Right hindlimb (tissue), 1 donor: Measurements from ENCODE around the gene NUP85.
A peak's percentile ranks its signal among the peaks of the same experiment; 100 is the strongest.
"Not testable (repeated sequence)": the region's sequence is repeated elsewhere in the genome, so short reads cannot be mapped to it uniquely, and the experiment has no call there.

Experiments
- DNase-seq: peaks from one replicate; pipeline ENCODE4 v3.0.0-alpha.2; 2018

NUP85 gene, protein sequence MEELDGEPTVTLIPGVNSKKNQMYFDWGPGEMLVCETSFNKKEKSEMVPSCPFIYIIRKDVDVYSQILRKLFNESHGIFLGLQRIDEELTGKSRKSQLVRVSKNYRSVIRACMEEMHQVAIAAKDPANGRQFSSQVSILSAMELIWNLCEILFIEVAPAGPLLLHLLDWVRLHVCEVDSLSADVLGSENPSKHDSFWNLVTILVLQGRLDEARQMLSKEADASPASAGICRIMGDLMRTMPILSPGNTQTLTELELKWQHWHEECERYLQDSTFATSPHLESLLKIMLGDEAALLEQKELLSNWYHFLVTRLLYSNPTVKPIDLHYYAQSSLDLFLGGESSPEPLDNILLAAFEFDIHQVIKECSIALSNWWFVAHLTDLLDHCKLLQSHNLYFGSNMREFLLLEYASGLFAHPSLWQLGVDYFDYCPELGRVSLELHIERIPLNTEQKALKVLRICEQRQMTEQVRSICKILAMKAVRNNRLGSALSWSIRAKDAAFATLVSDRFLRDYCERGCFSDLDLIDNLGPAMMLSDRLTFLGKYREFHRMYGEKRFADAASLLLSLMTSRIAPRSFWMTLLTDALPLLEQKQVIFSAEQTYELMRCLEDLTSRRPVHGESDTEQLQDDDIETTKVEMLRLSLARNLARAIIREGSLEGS

DNA sequence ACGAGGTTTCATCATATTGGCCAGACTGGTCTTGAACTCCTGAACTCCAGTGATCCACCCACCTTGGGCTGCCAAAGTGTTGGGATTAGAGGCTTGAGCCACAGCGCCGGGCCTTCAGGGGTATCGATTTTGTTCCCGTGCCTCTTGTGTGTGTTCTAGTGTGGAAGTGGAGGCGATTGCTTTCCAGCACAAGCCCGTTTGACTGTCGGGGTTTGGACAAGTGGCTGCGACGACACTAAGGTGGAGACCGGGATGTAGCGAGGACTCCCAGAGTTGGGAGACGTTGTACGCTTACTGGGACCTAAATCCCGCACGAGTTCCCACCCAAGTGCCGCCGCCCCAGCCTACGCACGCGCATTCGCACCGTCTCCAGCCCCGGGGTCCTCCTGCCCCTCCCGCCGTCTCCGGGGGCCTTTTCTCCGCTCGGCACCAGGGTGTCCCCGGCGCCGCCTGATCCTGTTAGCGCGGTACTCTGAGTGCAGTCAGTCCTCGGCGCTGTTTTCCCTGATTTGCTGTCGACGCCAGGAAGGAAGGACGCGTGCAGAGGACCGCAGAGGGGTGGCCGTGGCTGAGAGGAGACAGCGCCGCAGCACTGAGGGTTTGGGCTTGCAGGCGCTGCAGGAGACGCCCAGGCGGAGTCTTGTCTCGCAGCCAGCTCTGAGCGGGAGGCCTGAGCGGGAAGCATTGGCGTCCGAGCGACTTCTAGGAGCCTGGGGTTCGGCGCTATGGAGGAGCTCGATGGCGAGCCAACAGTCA, at the start of gene NUP85:
NUP85 (plus strand) TSS at position 643 of the 756 bp plus-strand sequence; CDS start at position 726, 83 bp downstream.
- peak; percentile 96 for DNase-seq

DNA sequence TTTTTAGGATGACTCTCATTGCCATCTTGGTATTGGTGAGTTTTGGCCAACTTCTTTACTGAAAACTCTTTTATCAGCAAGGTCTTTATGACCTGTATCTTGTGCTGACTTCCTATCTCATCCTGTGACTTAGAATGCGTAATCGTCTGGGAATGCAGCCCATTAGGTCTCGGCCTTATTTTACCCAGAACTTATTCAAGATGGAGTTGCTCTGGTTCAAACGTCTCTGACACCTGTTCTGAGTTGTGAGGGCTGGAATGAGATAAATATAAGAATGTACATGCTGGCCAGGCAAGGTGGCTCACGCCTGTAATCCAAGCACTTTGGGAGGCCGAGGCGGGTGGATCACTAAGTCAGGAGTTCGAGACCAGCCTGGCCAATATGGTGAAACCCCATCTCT, 47.0 kb upstream of the NUP85 start:
- DNase-seq, result not testable (repeated sequence)

GRCh38 chr17:75159196-75160031, 46.1 kb upstream of the NUP85 start:
- DNase-seq, result no peak

- DNase-seq, result no peak
These were observed 45.3 kb upstream of the NUP85 start for GRCh38 chr17:75160211-75160610.

- no peak for DNase-seq
These were observed 42.4 kb upstream of the NUP85 start for GRCh38 chr17:75163074-75163473.

DNA sequence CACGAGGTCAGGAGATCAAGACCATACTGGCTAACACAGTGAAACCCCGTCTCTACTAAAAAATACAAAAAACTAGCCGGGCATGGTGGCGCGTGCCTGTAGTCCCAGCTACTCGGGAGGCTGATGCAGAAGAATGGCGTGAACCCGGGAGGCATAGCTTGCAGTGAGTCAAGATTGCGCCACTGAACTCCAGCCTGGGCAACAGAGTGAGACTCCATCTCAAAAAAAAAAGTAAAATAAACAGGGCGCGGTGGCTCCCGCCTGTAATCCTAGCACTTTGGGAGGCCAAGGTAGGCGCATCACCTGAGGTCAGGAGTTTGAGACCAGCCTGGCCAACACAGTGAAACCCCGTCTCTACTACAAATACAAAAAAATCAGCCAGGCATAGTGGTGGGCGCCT, 40.9 kb upstream of the NUP85 start:
- not testable (repeated sequence) for DNase-seq

GRCh38 chr17:75168998-75169397, 36.5 kb upstream of the NUP85 start:
- DNase-seq, result no peak

DNA sequence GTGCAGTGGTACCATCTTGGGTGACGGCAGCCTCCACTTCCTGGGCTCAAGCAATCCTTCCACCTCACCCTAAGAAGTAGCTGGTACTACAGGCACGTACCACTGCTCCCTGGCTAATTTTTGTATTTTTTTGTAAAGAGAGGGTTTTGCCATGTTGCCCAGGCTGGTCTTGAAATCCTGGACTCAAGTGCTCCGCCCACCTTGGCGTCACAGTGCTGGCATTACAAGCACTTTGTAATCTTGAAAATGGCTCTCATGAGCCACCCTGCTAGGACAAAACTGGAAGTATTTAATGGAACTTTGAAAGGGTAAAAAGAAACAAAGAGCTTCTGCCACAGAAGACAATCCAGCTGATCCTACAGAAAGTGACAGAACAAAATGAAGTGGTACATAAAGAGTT, 32.0 kb upstream of the NUP85 start:
- DNase-seq, result no peak

- DNase-seq, result no peak
These were observed 30.5 kb upstream of the NUP85 start for GRCh38 chr17:75174996-75175395.

DNA sequence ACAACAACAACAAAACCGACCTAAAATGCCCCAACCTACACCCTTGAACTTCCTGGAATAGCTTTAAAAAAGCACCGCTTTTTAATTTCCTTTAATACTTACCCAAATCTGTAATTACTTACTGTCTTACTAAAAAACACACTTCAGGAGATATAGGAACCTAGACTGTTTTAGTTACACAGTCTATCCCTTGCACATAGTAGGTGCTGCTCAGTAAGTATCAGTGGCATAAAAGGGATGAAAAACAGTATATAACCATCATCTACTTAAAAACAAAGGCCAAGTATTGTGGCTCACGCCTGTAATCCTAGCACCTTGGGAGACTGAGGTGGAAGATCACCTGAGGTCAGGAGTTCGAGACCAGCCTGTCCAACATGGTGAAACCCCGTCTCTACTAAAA, 28.9 kb upstream of the NUP85 start:
- DNase-seq, result no peak

- DNase-seq, result no peak
These were observed 27.0 kb upstream of the NUP85 start for GRCh38 chr17:75178453-75178852.

DNA sequence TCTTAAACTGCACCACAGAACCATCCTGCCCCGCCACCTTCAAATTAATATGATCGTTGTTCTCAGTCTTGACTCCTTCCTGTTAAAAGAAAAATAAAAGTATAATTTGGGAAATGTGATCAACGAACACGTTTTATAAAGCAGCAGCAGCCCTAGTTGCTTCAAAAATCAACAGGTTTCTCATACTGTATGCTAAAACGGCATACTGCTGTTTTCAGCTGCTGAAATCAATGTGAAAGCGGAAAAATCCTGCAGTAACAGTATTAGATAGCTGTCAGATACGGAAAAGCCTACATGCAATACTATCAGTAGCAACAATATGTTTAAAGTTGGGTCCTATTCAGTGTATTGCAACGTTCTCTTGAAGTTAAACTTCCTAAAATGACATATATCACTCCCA, 24.4 kb upstream of the NUP85 start:
- no peak for DNase-seq

- no peak for DNase-seq
These were observed 23.7 kb upstream of the NUP85 start for GRCh38 chr17:75181608-75182318.

DNA sequence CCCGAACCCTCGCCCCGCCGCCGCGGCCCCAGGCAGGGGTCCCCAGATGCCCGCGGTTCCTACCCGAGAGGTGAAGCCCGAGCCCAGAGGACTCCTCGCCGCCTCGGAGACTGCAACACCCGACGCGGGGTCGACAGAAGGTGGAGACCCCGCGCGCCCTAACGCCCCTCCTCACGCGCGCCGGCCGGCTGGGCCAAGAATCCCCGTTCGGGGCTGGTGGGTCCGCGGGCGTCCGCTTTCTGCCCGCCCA, 23.2 kb upstream of the NUP85 start:
- DNase-seq, result no peak

- peak; percentile 96 for DNase-seq
These were observed 22.7 kb upstream of the NUP85 start, which contains the start of gene SUMO2 for GRCh38 chr17:75182569-75183436. SUMO2 (minus strand) TSS chr17:75182959; CDS start chr17:75182834, 125 bp downstream.

DNA sequence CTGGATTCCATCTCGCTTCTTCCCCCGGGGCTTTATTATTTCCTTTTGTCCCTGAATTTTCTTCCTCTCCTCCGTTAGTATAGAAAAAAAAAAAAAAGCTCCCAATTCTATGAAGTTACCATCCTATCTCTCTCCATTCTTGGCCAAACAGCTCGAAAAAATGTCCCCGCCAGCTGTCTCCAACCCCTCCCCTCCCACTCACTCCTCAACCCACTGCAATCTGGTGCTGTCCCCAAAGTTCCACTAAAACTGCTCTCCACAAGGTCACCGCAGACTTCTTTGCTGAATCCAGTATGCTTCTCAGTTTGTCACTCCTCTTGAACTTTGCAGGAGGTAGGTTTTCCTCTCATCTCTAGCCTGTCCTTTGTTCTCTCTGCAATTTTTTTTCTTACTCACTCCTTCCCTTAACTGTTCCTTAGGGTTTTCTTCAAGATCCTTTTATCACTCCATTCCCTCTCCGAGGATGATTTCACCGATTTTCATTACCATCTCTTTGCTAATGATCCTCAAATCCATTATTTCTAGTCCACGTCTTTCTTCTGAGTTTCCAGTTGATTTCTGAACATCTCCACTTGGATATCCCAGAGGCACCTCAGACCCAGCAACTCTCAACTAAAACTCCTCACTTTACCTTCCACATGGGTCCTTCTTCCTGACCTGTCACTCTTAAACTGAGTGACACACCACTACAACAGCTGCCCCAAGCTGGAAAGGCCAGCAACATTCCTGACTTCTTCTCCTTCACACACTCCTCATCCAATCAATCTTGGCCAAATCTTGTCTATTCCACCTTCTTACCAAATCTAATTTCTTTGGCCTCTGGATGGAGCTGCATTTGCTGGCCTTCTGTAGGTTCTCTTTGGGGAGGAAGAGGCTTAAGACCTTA, 21.2 kb upstream of the NUP85 start:
- DNase-seq, result no peak

- no peak for DNase-seq
These were observed 16.9 kb upstream of the NUP85 start for GRCh38 chr17:75188614-75189013.

- DNase-seq, result no peak
These were observed 13.9 kb upstream of the NUP85 start for GRCh38 chr17:75191584-75191983.

GRCh38 chr17:75194879-75195278, 10.6 kb upstream of the NUP85 start:
- no peak for DNase-seq
